K562 (cell line): ENCODE measurements around the gene RPL22. TPM values are rescaled to one million over a fixed set of nuclear protein-coding genes. Genes with fewer than 3 reads are reported as not detected.

Experiments
- ATAC-seq: fragments of 200-7000 bp; cut with Tn5 transposase; 3 replicates; pipeline ENCODE4 v1.9.1; 2020; ENCODE audit warnings: moderate library complexity
- BruUV-seq: library from RNA; stranded (reverse); fragments of 400-500 nt; replicated peaks from 2 replicates; lab custom pipeline; 2021; lab: Mats Ljungman, UMichigan
- CTCF ChIA-PET: fragments of 300-600 bp; formaldehyde crosslinking; extraction: SDS; loops from one replicate; lab custom pipeline; 2021; ENCODE audit warnings: low intra/inter-chr PET ratio; lab: Yijun Ruan, JAX
- POLR2A ChIA-PET: fragments of 300-600, 350-650 bp; sonication (Branson Sonifier 250); formaldehyde crosslinking; extraction: SDS; loops from one replicate; lab custom pipeline; 2021; ENCODE audit warnings: antibody characterized with exemption, inconsistent platforms; lab: Yijun Ruan, JAX
- DNase-seq, 4 experiments: peaks; one replicate each; pipeline versions ENCODE4 v3.0.0 to v3.0.0-alpha.2; 2011 to 2018; ENCODE audit warnings: low spot score in 3 of 4, mixed read lengths in 3 of 4; ENCODE audit errors: extremely low read depth in 1 of 4
- FAIRE-seq: peaks from 2 replicates; lab custom pipeline; 2011; peaks lifted over from hg19 to GRCh38; lab: Jason Lieb, UNC
- H2AFZ ChIP-seq: 2 replicates; pipeline ENCODE4 v1.6.0; 2011; ENCODE audit warnings: low read depth, low read length, control low read depth, inconsistent platforms
- H3K27ac ChIP-seq: fragments of 200-600 bp; 3 replicates; pipeline ENCODE4 v1.8.0; 2011; ENCODE audit warnings: low read depth, mild to moderate bottlenecking, control low read depth, inconsistent platforms, low read length, moderate library complexity, mixed read lengths; ENCODE audit errors: extremely low read depth
- H3K27me3 ChIP-seq, 2 experiments: fragments of 300-600 bp in 1 of 2; 2 replicates in 1 of 2; 3 replicates in 1 of 2; pipeline versions ENCODE4 v1.6.0 to v1.8.0; 2011; ENCODE audit warnings: inconsistent platforms in 2 of 2, low read length in 2 of 2, mild to moderate bottlenecking in 1 of 2, mixed read lengths in 1 of 2, moderate library complexity in 1 of 2; ENCODE audit not compliant: control insufficient read depth in 2 of 2, insufficient read depth in 2 of 2
- H3K36me3 ChIP-seq: fragments of 300-600 bp; 3 replicates; pipeline ENCODE4 v1.8.0; 2011; ENCODE audit warnings: mild to moderate bottlenecking, low read length, inconsistent platforms; ENCODE audit not compliant: control insufficient read depth, insufficient read depth
- H3K4me1 ChIP-seq, 2 experiments: fragments of 200-600 bp in 1 of 2; replicated peaks in 1 of 2; 2 replicates in 1 of 2; 3 replicates in 1 of 2; pipeline versions ENCODE4 v1.5.1 to v1.8.0; 2011; ENCODE audit warnings: inconsistent platforms in 2 of 2, low read length in 2 of 2, mild to moderate bottlenecking in 1 of 2, mixed read lengths in 1 of 2, moderate library complexity in 1 of 2; ENCODE audit not compliant: control insufficient read depth in 2 of 2, insufficient read depth in 2 of 2
- H3K4me2 ChIP-seq: 2 replicates; pipeline ENCODE4 v1.6.1; 2011; ENCODE audit warnings: low read length, control low read depth, inconsistent platforms, mixed read lengths; ENCODE audit not compliant: insufficient read depth
- H3K4me3 ChIP-seq: fragments of 200-600 bp; sonication (generic), shearing (Covaris generic); 2 replicates; pipeline ENCODE4 v1.5.1; 2016; ENCODE audit warnings: control low read depth, inconsistent platforms
- H3K79me2 ChIP-seq: fragments of 200-600 bp; 3 replicates; pipeline ENCODE4 v1.8.0; 2011; ENCODE audit warnings: low read length, inconsistent platforms; ENCODE audit not compliant: control insufficient read depth, insufficient read depth
- H3K9ac ChIP-seq, 2 experiments: 2 replicates each; pipeline versions ENCODE4 v1.6.0 to v1.6.1; 2011; ENCODE audit warnings: low read depth in 2 of 2, low read length in 2 of 2, control low read depth in 1 of 2, inconsistent platforms in 1 of 2, mild to moderate bottlenecking in 1 of 2, mixed read lengths in 1 of 2; ENCODE audit not compliant: insufficient read depth in 1 of 2
- H3K9me1 ChIP-seq: one replicate; pipeline ENCODE4 v1.6.0; 2011; ENCODE audit warnings: inconsistent platforms, mild to moderate bottlenecking, low read length, moderate library complexity; ENCODE audit not compliant: control insufficient read depth, insufficient read depth
- H3K9me3 ChIP-seq: replicated peaks from 2 replicates; pipeline ENCODE4 v1.5.1; 2011; ENCODE audit warnings: low read depth, low read length, inconsistent platforms; ENCODE audit not compliant: control insufficient read depth, insufficient read depth
- H4K20me1 ChIP-seq: replicated peaks from 2 replicates; pipeline ENCODE4 v1.6.1; 2011; ENCODE audit warnings: low read length, inconsistent platforms, mixed read lengths; ENCODE audit not compliant: control insufficient read depth, insufficient read depth
- CREB3L1 ChIP-seq: fragments of 450-650 bp; IDR thresholded peaks from 2 replicates; pipeline ENCODE4 v1.6.1; 2014; ENCODE audit warnings: low read depth, mild to moderate bottlenecking, moderate library complexity, borderline replicate concordance
- CREBBP ChIP-seq: IDR thresholded peaks from one replicate; pipeline ENCODE4 v1.6.1; 2012; ENCODE audit warnings: low read depth, mild to moderate bottlenecking, control low read depth, inconsistent platforms, low read length
- CTCFL ChIP-seq: IDR thresholded peaks from 2 replicates; pipeline ENCODE4 v1.6.1; 2011; ENCODE audit warnings: borderline replicate concordance, low read depth, mild to moderate bottlenecking, moderate library complexity, low read length; ENCODE audit not compliant: insufficient read depth, poor library complexity, severe bottlenecking
- ESRRB ChIP-seq: fragments of 250-450 bp; sonication (Bioruptor Pico); IDR thresholded peaks from 2 replicates; pipeline ENCODE4 v1.5.0; 2020; ENCODE audit warnings: mild to moderate bottlenecking, moderate library complexity, borderline replicate concordance
- ETV1 ChIP-seq: fragments of 450-650 bp; conservative IDR thresholded peaks from 2 replicates; pipeline ENCODE4 v1.6.1; 2016; ENCODE audit warnings: missing genetic modification characterization, control low read depth, low read depth, missing compliant biosample characterization
- GATA2 ChIP-seq: sonication (generic); formaldehyde crosslinking; IDR thresholded peaks from 2 replicates; pipeline ENCODE4 v1.4.0; 2020; ENCODE audit warnings: mild to moderate bottlenecking, missing genetic modification reagents
- KAT2B ChIP-seq: IDR thresholded peaks from one replicate; pipeline ENCODE4 v1.6.1; 2012; ENCODE audit warnings: low read depth, mild to moderate bottlenecking, control low read depth, inconsistent platforms, low read length, moderate library complexity
- LEF1 ChIP-seq: fragments of 450-650 bp; IDR thresholded peaks from 2 replicates; pipeline ENCODE4 v1.6.1; 2016; ENCODE audit warnings: mild to moderate bottlenecking
- MAX ChIP-seq: sonication (generic); formaldehyde crosslinking; IDR thresholded peaks from 2 replicates; pipeline ENCODE4 v1.9.0; 2022; ENCODE audit warnings: mild to moderate bottlenecking, missing genetic modification reagents
- NR1H2 ChIP-seq: sonication (generic); formaldehyde crosslinking; IDR thresholded peaks from 2 replicates; pipeline ENCODE4 v1.4.0; 2020; ENCODE audit warnings: mild to moderate bottlenecking, missing genetic modification reagents
- POLR2G ChIP-seq: fragments of 200-400 bp; formaldehyde crosslinking; IDR thresholded peaks from 2 replicates; pipeline ENCODE4 v1.6.1; 2017; ENCODE audit warnings: low read depth, mild to moderate bottlenecking, antibody characterized with exemption, low read length, moderate library complexity
- RBFOX2 ChIP-seq: fragments of 200-400 bp; formaldehyde crosslinking; IDR thresholded peaks from 2 replicates; pipeline ENCODE4 v1.6.1; 2017; ENCODE audit warnings: low read depth, mild to moderate bottlenecking, low read length, moderate library complexity
- RCOR1 ChIP-seq, 2 experiments: IDR thresholded peaks; 2 replicates each; pipeline ENCODE4 v1.6.1; 2012; ENCODE audit warnings: low read depth in 2 of 2, low read length in 2 of 2, borderline replicate concordance in 1 of 2, improper control_type of control experiment in 1 of 2
- WGBS: fragments of 100-300 bp; shearing (Covaris generic); methylation state at CpG from one replicate; pipeline ENCODE4 v1.1.6; 2016; ENCODE audit warnings: low coverage, mixed read lengths; ENCODE audit not compliant: insufficient coverage; ENCODE audit errors: missing lambda C conversion rate; 5-methylcytosine and 5-hydroxymethylcytosine counted together
- in situ Hi-C: fragments of 300-500 bp; cut with MboI; formaldehyde crosslinking; loops from 4 replicates; pipeline ENCODE4 v1.15.0; 2018; ENCODE audit warnings: inconsistent platforms, mixed read lengths
- intact Hi-C: fragments of 100-400 bp; cut with micrococcal nuclease; formaldehyde crosslinking; loops from 2 replicates; pipeline ENCODE4 v1.14.2; 2022
- polyA plus RNA-seq, 8 experiments: library from polyadenylated mRNA; depleted of rRNA in 4 of 8; stranded (reverse) in 5 of 8; unstranded in 3 of 8; fragments of >200 nt; fragmentation: Nextera tagmentation in 2 of 8; fragmentation: Illumina TruSeq in 1 of 8; extraction: Ambion mirVana in 2 of 8; extraction: Trizol in 1 of 8; gene quantifications; 2 replicates each; pipeline versions ENCODE4 v1.2.1 to v1.2.3, GENCODE V29; 2011 to 2014; ENCODE audit warnings: inconsistent platforms in 1 of 8, missing spikeins in 1 of 8
- total RNA-seq, 7 experiments: library from RNA; depleted of rRNA in 6 of 7; stranded (reverse); fragments of >200 nt in 6 of 7; fragmentation: Illumina TruSeq in 2 of 7; extraction: Trizol in 2 of 7; gene quantifications; 2 replicates each; pipeline versions ENCODE4 v1.2.1 to v1.2.3, GENCODE V29; 2011 to 2021; ENCODE audit warnings: low replicate concordance in 1 of 7

RPL22 gene
- total and polyA plus RNA-seq, 9 of the 15 experiments (the other 6 are each of a cell fraction or from before 2014, with no cell fraction given): 467 to 1,165 (median 607) TPM

- TF ChIP-seq MAX (CRISPR knock-in tag): peak; percentile 40; the same call in 1 of the 2 replicates
- TF ChIP-seq, all 486 proteins: peak for 16
These were observed 15.2 kb downstream of the RPL22 start (continued) for GRCh38 chr1:6184083-6184783.

- H2AFZ ChIP-seq: no peak overlapping the region
- H3K79me2 ChIP-seq: peaks cover 19% of the 10 kb centered on the region
- FAIRE-seq (peak; percentile 86), ATAC-seq (peak; percentile 87), DNase-seq (peak in 2 of 4 experiments; percentile 56 to 67)
- CTCF ChIA-PET: no interaction called here
- peaks cover 41% of the 10 kb centered on the region for H3K36me3 ChIP-seq
- peaks cover 5% of the 10 kb centered on the region for H3K9me1 ChIP-seq
- H3K9ac ChIP-seq: no peak overlapping the region
- H3K27me3 ChIP-seq: no peaks in the 10 kb centered on the region
- peaks cover 3 to 9% of the 10 kb centered on the region in 2 experiments; a peak in 3 of 5 replicates for H3K4me1 ChIP-seq
- no TSS peak for BruUV-seq
- in situ Hi-C loops: no loop called here
- no peaks in the 10 kb centered on the region for H3K9me3 ChIP-seq
- H3K27ac ChIP-seq: no peak overlapping the region
- peaks cover 39% of the 10 kb centered on the region for H4K20me1 ChIP-seq
- no peak overlapping the region for H3K4me2 ChIP-seq
- POLR2A ChIA-PET: interaction anchor here (0.7 to 1.8 kb wide), 7 partner anchors 8 to 38 kb away, joined by 3 to 5 read pairs (median 4); no protein-coding TSS in a partner anchor
- no peak overlapping the region for H3K4me3 ChIP-seq
- intact Hi-C loops: no loop called here
- 38% methylated on average over 6 of the region's 6 CpGs for WGBS
- TF ChIP-seq CTCFL: peak; percentile 33
- 0 out of 4 replicates have a peak, but pooled peaks of 1 of the 2 experiments have one; percentile 25 for TF ChIP-seq RCOR1 (IDR thresholded peaks at IDR 0.05; ENCODE audit: borderline replicate concordance in 1 of 2, low read depth in 2 of 2, low read length in 2 of 2)
- 0 out of 2 replicates have a peak, but pooled peaks have one; percentile 32 for TF ChIP-seq GATA2 (CRISPR knock-in tag)
- TF ChIP-seq ETV1: 0 out of 2 replicates have a peak, but pooled peaks have one; percentile 50
- TF ChIP-seq CREB3L1: no peak
- TF ChIP-seq POLR2G: 0 out of 2 replicates have a peak, but pooled peaks have one; percentile 22
- TF ChIP-seq LEF1: no peak
- TF ChIP-seq NR1H2 (CRISPR knock-in tag): no peak
- TF ChIP-seq ESRRB (CRISPR knock-in tag): 0 out of 2 replicates have a peak, but pooled peaks have one; percentile 7
- TF ChIP-seq KAT2B: no peak
- no peak for TF ChIP-seq RBFOX2
- no peak for TF ChIP-seq CREBBP
These were observed 15.8 kb downstream of the RPL22 start for GRCh38 chr1:6183520-6183989.
